NCI-H1930 (cell line): ENCODE results near the gene RLN2.
"Not testable (repeated sequence)": the region's sequence is repeated elsewhere in the genome, so short reads cannot be mapped to it uniquely, and the experiment has no call there.

ENCODE experiments used
- DNase-seq, 2 experiments: peaks; one replicate each; lab custom pipeline; 2025; lab: John Stamatoyannopoulos, UW

Gene RLN2

DNA sequence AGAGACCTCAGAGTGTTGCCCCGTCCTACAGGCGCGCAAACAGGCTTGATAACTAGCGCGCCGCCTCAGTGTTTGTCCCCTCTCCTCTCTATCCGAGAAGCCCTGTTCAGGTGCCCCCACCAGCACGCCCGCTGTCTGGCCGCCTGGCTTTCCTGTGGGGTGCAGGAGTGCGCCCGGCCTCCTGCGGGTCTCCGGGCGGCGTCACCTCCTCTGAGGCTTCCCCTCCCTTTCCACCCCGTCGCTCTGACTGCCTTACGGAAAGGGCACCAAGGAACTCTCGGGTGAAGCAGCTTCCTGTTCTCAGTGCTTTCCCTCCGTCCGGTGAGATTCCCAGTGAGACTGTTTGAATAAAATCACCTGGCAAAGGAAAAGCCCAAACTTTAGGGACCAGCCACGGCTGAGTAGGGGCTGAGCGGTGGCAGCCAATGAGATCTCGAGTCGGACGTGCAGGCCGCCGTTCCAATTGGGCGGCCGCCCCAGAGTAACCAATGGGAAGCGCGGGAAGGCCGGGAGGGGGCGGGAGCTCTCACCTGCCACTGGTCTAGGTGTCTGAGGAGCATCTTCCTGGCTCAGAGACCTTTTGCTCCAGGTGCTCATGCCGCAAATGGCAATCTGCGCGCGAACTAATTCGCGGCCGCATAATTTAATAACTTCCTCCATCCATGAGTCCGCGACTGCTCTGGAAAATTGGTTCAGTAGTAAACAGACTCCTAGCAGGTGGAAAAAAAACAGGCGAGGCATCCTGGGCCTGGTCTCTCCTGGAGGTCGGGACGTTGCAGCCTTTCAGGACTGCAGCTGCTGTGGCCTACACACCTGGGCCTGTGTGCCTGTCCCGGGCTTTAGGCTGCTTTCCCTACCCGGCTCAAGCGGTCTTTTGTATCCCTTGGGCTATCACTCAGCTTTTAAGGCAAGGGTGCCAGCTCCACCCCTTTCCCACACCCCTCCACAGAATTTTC lies at the start of gene RLN2:
TSS of gene RLN2 (minus strand) at position 877 of the 956 bp plus-strand sequence. CDS start at position 741, 136 bp downstream.
- not testable (repeated sequence) for DNase-seq

GRCh38 chr9:5354184-5354583 lies 49.7 kb upstream of the RLN2 start:
- no peak for DNase-seq

GRCh38 chr9:5352637-5353248 lies 48.2 kb upstream of the RLN2 start:
- DNase-seq, result no peak

DNA sequence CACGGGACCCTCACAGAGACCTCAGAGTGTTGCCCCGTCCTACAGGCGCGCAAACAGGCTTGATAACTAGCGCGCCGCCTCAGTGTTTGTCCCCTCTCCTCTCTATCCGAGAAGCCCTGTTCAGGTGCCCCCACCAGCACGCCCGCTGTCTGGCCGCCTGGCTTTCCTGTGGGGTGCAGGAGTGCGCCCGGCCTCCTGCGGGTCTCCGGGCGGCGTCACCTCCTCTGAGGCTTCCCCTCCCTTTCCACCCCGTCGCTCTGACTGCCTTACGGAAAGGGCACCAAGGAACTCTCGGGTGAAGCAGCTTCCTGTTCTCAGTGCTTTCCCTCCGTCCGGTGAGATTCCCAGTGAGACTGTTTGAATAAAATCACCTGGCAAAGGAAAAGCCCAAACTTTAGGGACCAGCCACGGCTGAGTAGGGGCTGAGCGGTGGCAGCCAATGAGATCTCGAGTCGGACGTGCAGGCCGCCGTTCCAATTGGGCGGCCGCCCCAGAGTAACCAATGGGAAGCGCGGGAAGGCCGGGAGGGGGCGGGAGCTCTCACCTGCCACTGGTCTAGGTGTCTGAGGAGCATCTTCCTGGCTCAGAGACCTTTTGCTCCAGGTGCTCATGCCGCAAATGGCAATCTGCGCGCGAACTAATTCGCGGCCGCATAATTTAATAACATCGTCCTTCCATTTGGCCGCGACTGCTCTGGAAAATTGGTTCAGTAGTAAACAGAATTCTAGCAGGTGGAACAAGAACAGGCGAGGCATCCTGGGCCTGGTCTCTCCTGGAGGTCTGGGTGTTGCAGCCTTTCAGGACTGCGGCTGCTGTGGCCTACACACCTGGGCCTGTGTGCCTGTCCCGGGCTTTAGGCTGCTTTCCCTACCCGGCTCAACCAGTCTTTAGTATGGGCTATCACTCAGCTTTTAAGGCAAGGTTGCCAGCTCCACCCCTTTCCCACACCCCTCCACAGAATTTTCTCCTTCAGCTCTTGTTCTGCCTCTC lies 34.8 kb upstream of the RLN2 start, which contains the start of gene RLN1:
TSS of gene RLN1 (minus strand) at position 885 of the 990 bp plus-strand sequence. CDS start at position 755, 130 bp downstream.
- DNase-seq, result not testable (repeated sequence)

GRCh38 chr9:5336688-5337087 lies 32.2 kb upstream of the RLN2 start:
- DNase-seq, result no peak

- not testable (repeated sequence) for DNase-seq
Observed at GRCh38 chr9:5331276-5331675, 26.8 kb upstream of the RLN2 start.

DNA sequence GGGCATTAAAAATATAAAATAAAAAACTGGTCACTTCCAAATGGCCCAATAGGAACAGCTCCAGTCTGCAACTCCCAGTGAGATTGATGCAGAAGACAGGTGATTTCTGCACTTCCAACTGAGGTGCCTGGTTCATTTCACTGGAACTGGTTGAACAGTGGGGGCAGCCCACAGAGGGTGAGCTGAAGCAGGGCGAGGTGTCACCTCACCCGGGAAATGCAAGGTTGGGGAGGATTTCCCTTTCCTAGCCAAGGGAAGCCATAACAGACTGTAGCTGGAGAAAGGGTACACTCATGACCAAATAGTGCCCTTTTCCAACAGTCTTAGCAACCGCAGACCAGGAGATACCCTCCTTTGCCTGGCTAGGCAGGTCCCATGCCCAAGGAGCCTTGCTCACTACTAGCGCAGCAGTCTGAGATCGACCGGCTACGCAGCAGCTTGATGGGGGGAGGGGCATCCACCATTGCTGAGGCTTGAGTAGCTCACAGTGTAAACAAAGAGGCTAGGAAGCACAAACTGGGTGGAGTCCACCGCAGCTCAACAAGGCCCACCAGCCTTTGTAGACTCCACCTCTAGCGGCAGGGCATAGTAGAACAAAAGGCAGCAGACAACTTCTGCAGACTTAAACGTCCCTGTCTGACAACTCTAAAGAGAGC lies 22.5 kb upstream of the RLN2 start:
- no peak for DNase-seq

- DNase-seq, result no peak
Observed at GRCh38 chr9:5326187-5326586, 21.7 kb upstream of the RLN2 start.

DNA sequence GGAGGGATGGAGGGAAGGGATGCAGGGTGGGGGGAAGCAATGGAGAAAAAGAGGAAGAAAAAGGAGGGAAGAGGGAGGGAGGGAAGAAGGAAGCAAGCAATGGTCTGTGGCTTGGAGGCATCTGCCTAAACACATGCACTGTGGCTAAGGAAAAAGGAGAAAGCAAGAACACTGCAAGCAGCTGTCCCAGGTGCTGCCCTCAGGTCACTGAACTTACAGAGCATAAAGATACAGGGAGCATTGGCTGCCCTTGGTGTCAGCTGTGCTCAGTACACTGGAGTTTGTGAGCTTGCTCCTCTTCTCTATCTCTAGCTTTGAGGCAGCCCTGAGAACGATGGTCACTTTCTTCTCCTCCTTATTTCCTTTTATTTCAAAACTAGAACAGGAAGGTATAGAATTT lies 17.1 kb upstream of the RLN2 start:
- not testable (repeated sequence) for DNase-seq

- no peak for DNase-seq
Observed at GRCh38 chr9:5321058-5321457, 16.5 kb upstream of the RLN2 start.

GRCh38 chr9:5316406-5316805 lies 11.9 kb upstream of the RLN2 start:
- DNase-seq, result not testable (repeated sequence)

DNA sequence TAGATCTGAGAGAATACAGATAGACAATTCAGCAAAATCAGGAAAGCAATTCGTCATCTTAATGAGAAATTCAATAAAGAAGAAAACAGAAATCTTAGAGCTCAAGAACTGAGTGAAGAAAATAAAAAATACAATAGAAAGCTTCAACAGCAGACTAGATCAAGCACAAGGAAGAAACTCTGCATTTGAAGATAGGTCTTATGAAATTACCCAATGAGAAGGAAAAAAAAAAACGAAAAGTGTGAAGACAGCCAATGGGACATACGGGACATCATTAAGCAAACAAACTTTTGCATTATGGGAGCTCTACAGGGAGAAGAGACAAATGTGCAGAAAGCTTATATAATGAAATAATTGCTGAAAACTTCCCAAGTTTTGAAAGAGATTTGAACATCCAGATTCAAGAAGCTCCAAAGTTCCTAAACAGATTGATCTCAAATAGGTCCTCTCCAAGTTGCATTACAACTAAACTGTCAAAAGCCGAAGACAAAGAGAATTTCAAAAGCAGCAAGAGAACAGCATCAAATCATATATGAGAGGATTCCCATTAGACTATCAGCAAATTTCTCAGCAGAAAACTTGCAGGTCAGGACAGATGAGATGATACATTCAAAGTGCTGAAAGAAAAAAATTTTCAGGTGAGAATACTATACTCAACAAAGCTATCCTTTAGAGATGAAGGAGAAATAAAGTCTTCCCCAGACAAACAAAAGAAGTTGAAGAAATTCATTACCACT lies 10.8 kb upstream of the RLN2 start:
- no peak for DNase-seq

- DNase-seq, result no peak
Observed at GRCh38 chr9:5310851-5311250, 6.3 kb upstream of the RLN2 start.

DNA sequence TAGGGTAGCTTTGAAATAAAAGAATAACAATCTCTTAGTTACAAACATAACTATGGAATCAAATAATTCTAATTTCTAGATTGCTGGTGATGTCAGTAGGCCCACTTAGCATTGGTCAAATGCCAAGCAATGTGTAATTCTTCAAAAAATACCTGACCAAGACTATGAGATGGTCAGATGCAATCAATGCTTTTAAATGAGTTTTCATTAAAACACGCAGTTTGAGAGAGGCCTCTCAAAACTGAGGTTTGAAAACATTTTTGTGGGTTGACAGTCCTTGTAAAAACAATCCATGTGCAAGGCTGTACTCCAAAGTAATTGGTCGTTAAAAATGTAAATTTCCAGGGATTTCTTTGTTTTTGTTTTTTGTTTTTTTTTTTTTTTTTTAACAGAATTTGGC lies 1.2 kb upstream of the RLN2 start:
- DNase-seq, result no peak

GRCh38 chr9:5301544-5301943 lies 3.0 kb downstream of the RLN2 start:
- DNase-seq, result no peak

DNA sequence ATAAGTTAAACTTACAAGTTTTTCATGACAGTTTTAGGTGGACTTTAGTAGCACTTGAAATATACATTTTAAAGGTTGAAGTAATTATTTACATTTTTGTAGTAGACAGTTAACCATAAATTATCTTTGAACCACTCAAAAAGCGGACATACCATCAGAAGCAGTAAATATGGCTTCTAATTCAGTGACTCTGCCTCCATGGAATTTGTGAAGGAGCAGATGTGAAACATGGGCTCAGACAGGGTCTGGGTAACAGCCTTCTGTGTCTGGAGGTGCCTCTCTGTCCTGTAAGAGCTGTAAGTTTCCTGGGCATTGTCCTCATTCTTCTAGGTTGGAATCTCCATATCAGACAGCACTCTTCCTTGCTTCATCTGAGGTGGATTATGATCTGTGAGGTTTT lies 12.4 kb downstream of the RLN2 start:
- no peak for DNase-seq

GRCh38 chr9:5288591-5288990 lies 15.9 kb downstream of the RLN2 start:
- DNase-seq, result no peak

GRCh38 chr9:5286262-5286661 lies 18.3 kb downstream of the RLN2 start:
- no peak for DNase-seq

DNA sequence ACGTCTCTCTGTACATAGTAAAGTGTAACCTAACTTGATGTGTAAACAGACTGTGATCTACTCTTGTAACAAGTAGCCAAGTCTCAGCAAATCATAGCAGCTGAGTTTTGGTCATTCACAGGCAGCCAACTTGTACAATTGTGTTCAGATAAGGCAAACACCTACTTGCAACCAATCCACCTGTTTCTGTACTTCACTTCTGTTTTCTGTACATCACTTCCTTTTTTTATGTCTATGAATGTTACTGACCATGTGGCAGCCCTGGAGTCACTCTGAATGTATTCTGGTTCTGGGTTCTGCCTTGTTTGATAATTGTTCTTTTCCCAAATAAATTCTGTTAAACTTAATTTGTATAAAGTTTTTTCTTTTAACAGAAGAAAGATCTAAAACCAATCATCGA lies 26.0 kb downstream of the RLN2 start:
- no peak for DNase-seq

DNA sequence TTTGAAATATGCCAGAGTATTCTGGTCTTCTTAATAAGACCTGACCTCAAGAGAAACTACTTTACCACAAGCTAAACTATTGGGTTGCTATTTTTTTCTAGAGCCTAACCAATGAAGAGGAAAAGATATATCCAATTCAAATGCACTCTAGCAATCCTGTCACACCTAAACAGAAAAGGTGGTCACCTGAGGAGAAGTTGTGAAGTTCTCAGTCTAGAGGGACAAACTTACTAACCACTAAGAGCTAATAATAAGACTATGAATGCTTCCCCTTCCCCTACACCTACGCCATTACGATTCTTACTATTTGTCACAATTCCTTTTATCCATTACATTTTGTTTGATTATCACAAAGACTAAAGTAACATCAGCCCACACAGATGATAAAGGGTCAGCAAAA lies 29.7 kb downstream of the RLN2 start:
- DNase-seq, result no peak

DNA sequence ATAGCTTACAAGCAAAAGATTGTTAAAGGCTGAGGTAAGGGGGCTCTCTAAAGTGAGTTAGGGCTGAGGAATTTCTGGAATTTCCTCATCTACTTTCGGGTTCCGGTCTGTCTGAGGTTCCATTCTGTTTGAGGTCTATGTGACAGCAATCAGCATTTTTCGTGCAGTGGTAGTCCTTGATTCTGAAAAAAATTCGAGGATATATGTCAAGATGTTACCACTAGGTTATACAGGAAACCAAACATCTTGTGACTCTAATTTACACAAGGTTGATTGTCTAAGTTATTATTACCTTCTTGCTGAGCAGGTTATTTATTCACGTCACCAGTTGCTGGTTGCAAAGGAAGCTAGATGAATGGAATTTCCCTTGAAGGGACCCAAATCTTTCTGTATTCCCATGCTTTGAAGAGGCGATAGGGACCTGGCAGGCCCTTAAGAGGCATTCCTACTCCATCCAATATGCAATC lies 35.2 kb downstream of the RLN2 start:
- no peak for DNase-seq
